Stimulated activated memory B cell treated with anti-CD40 and anti-IgM and Interleukin-4, amounts not matched to agents 10 μg/mL and 1 μg/mL and 100 μg/mL, for 72 hours (primary cell): ENCODE measurements around the gene SFMBT2.

Experiments used
- ATAC-seq: fragments of 150-1000 bp; cut with Tn5 transposase; 2 replicates; pipeline ENCODE4 v1.10.0; 2021
- H3K27ac Mint-ChIP-seq: one replicate; pipeline ENCODE4 v1.8.0; 2022; ENCODE audit warnings: mild to moderate bottlenecking, mixed read lengths
- H3K27me3 Mint-ChIP-seq: one replicate; pipeline ENCODE4 v1.8.0; 2022; ENCODE audit warnings: mixed read lengths
- H3K36me3 Mint-ChIP-seq: one replicate; pipeline ENCODE4 v1.8.0; 2022; ENCODE audit warnings: mixed read lengths
- H3K4me1 Mint-ChIP-seq: one replicate; pipeline ENCODE4 v1.8.0; 2022; ENCODE audit warnings: mixed read lengths
- H3K4me3 Mint-ChIP-seq: one replicate; pipeline ENCODE4 v1.8.0; 2022; ENCODE audit warnings: mild to moderate bottlenecking, moderate library complexity, mixed read lengths
- H3K9me3 Mint-ChIP-seq: one replicate; pipeline ENCODE4 v1.8.0; 2022; ENCODE audit warnings: mixed read lengths

The SFMBT2 gene

GRCh38 chr10:7412237-7412927 is 1.5 kb upstream of the SFMBT2 start:
- peaks cover 43% of the 10 kb centered on the region for H3K4me1 Mint-ChIP-seq
- H3K4me3 Mint-ChIP-seq, result peak overlapping the region; percentile 67
- peak overlapping the region; percentile 88 for H3K27ac Mint-ChIP-seq
- H3K36me3 Mint-ChIP-seq, result no peaks in the 10 kb centered on the region
- no peaks in the 10 kb centered on the region for H3K27me3 Mint-ChIP-seq
- ATAC-seq, result no peak
- no peaks in the 10 kb centered on the region for H3K9me3 Mint-ChIP-seq

DNA sequence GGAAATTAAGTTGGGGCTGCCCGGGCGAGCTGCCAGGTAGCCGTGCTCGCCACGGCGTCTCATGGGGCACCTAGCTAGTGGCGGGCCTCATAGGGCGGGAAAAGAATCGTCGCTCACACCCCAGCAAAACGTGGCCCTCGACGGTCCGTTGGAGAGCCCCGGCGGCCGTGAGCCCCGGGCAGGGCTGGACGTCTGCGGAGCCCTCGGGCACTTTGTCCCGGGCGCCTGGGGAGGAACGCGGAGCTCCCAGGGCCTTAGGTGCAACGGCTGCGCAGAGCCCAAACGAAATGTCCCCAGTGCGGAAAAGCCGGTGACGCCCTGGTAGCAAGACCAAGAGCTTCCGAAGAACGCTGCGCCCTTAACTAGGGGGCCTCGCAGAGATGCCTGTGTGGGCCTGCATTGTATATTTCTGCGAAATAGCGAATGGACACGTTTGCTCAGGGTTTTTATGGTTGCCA is 866 bp upstream of the SFMBT2 start:
- Mint-ChIP-seq H3K9me3 (no peaks in the 10 kb centered on the region), H3K4me3 (peak overlapping the region; percentile 91), H3K4me1 (peaks cover 47% of the 10 kb centered on the region), H3K36me3 (no peaks in the 10 kb centered on the region), H3K27me3 (no peaks in the 10 kb centered on the region), H3K27ac (peak overlapping the region; percentile 88)
- ATAC-seq, result no peak

GRCh38 chr10:7410301-7410861 is 453 bp downstream of the SFMBT2 start:
- Mint-ChIP-seq H3K27me3 (no peaks in the 10 kb centered on the region), H3K4me3 (peak overlapping the region; percentile 91), H3K9me3 (no peaks in the 10 kb centered on the region), H3K27ac (peak overlapping the region; percentile 88), H3K36me3 (peaks cover 2% of the 10 kb centered on the region), H3K4me1 (peaks cover 59% of the 10 kb centered on the region)
- ATAC-seq, result peak; percentile 32

GRCh38 chr10:7409732-7410168 is 1.1 kb downstream of the SFMBT2 start:
- peak overlapping the region; percentile 91 for H3K4me3 Mint-ChIP-seq
- H3K4me1 Mint-ChIP-seq, result peaks cover 66% of the 10 kb centered on the region
- H3K9me3 Mint-ChIP-seq, result no peaks in the 10 kb centered on the region
- ATAC-seq, result no peak
- H3K36me3 Mint-ChIP-seq, result peaks cover 8% of the 10 kb centered on the region
- H3K27me3 Mint-ChIP-seq, result no peaks in the 10 kb centered on the region
- peak overlapping the region; percentile 88 for H3K27ac Mint-ChIP-seq

- Mint-ChIP-seq H3K4me3 (peak overlapping the region; percentile 91), H3K36me3 (peaks cover 13% of the 10 kb centered on the region), H3K9me3 (no peaks in the 10 kb centered on the region), H3K27ac (peak overlapping the region; percentile 88), H3K27me3 (no peaks in the 10 kb centered on the region), H3K4me1 (peaks cover 69% of the 10 kb centered on the region)
- ATAC-seq, result peak; percentile 64
Measured at GRCh38 chr10:7409045-7409731, 1.6 kb downstream of the SFMBT2 start.

DNA sequence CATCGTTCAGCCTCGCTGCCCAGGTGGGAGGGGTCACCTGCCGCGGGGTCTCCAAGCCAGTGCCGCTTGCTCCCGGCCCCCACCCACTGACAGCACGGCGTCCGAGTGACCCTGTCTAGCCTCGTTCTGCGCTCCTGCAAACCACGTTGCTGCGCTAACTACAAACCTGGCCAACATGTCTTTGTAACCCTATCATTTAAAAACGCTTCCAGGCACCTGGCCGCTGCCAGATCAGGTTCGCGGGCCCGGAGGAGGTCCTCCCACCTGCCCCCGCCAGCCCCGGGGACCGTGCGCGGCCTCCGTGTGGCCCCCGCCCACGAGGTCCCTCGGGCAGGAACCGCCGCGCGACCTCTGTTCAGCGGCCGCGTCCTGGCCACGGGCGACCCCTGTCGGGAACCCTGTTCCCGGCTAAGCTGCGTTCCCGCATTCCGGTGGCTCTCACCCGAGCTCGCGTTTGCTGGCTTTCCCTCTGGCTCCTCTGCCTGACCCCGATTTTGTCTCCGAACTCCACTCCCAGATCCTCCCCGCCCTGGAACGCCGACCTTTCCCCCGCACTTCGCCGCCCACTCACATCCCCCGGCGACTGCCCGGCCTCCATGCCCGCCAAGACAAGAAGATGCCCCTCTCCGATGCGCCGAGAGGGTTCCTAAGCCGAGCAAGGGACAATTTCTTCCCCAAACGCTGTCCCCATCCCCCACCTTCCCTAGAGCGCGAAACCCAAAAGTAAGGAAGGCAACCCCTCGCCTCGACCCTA is 2.4 kb downstream of the SFMBT2 start:
- no peaks in the 10 kb centered on the region for H3K27me3 Mint-ChIP-seq
- H3K9me3 Mint-ChIP-seq, result no peaks in the 10 kb centered on the region
- H3K36me3 Mint-ChIP-seq, result peaks cover 13% of the 10 kb centered on the region
- ATAC-seq, result peak; percentile 51
- peak overlapping the region; percentile 88 for H3K27ac Mint-ChIP-seq
- peaks cover 69% of the 10 kb centered on the region for H3K4me1 Mint-ChIP-seq
- H3K4me3 Mint-ChIP-seq, result peak overlapping the region; percentile 91

DNA sequence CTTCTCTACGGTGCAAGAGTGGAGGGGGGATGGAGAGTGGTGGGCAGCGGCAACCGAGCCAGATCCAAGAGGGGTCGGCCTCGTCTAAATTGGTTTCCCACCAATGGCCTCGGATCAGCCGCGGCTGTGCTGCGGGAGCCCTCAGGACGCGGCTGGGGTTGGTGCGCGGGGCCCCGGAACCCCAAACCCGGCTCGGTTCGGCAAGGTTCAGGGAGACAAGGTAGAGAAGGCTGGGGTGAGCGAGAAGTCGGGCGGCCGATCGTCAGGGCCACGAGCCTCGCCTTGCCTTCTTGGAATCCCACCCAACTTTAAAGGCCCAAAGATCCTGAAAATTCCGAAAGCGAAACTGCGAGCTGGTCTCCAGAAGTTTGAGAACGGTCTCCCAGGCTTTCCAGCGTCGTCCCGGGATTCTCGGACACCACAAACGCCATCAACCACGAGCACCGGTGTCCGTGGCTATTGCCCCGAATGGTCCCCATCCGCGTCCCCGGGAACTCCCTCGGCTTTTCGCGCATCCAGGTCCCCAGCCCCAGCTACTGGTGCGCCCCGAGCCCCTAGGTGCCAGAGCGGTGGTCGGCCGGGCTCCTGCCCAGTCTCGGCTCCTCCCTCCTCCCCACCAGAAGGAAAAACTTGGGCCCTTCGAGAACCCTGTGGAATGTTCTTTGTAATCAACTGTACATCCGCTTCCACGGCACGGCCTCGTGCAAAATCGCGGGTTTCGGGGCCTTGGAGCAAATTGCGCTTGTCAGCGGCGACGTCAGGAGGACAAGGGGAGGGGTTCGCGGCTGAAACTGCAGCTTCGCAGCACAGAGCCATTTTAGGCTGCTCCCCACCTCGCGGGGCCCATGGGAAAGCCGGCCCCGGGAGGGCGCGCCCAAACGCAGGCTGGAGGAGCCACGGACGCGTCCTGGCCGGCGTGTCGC is 3.2 kb downstream of the SFMBT2 start:
- ATAC-seq, result peak; percentile 13
- Mint-ChIP-seq H3K36me3 (peaks cover 19% of the 10 kb centered on the region), H3K4me1 (peaks cover 74% of the 10 kb centered on the region), H3K9me3 (no peaks in the 10 kb centered on the region), H3K4me3 (peak overlapping the region; percentile 91), H3K27ac (peak overlapping the region; percentile 88), H3K27me3 (no peaks in the 10 kb centered on the region)

DNA sequence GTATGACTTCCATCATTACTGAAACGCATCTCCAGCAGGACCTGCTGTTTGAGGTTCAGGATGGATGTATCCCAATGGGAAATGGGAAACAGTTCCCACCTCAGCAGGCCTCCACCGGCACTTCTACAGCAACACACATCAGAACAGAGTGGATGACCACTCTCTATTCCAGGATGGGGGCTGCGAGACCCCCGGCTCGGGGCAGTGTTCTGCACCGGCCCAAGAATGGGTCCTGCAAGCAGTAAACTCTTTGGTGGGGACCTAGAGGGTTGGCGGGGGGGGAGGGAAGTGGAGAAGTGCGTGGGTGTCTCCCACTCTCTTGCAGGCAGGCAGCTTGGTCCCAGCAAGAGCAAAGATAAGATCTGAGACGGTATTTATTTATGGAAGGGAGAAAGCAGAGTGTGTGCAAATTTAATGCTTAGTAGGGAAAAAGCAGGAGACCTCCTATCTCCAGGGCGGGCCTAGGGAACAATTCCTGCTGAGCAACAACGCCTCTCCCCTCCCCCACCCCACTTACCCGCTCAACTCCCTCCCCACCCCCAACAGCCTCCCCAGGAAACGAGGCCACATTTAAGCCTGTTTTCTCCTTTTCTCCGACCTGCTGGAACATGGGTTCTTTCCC is 4.0 kb downstream of the SFMBT2 start:
- Mint-ChIP-seq H3K9me3 (no peaks in the 10 kb centered on the region), H3K27ac (no peak overlapping the region), H3K36me3 (peaks cover 19% of the 10 kb centered on the region), H3K4me3 (peak overlapping the region; percentile 91), H3K4me1 (peaks cover 68% of the 10 kb centered on the region), H3K27me3 (no peaks in the 10 kb centered on the region)
- ATAC-seq, result no peak

DNA sequence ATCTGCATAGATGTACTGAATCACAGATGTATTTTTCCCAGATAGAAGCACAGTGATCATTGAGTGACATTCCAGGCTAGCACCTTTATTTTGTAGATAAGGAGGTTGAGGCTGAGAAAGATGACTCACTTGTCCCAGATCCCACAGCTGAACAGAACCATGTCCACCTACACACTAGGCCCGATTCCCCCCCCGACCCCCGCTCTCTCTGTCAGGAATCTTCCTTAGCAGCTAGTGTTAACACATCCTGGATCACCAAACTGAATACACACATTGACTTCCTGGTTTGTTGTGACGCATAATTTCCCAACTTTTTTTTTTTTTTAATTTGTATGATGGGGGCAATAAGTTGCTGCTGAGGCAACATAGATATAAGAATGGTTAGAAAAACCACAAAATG is 5.2 kb downstream of the SFMBT2 start:
- Mint-ChIP-seq H3K27me3 (no peaks in the 10 kb centered on the region), H3K27ac (no peak overlapping the region)

DNA sequence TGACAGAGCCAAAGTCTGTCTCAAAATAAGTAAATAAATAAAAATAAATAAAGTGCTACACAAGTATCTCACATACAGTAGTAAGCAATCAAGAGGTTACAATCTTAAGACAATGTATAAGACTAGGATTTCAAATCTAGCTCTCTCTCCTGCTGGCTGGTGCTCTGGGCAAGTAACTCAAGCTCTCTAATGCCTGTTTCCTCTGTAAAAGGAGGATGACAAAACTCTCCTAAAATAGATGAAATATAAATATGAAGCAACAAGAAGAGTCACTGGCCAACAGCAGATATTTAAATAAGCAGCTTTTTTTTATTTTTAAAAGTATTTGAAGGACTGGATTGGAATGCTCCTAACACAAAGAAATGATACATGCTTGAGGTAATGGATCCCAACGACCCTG is 7.2 kb downstream of the SFMBT2 start:
- Mint-ChIP-seq H3K9me3 (no peaks in the 10 kb centered on the region), H3K4me1 (peaks cover 47% of the 10 kb centered on the region), H3K27me3 (no peaks in the 10 kb centered on the region), H3K36me3 (peaks cover 29% of the 10 kb centered on the region), H3K27ac (no peak overlapping the region), H3K4me3 (no peak overlapping the region)
- ATAC-seq, result no peak

More for the DNA sequence above, 5.2 kb downstream of the SFMBT2 start:
- ATAC-seq, result no peak
- H3K9me3 Mint-ChIP-seq, result no peaks in the 10 kb centered on the region
- peaks cover 25% of the 10 kb centered on the region for H3K36me3 Mint-ChIP-seq
- no peak overlapping the region for H3K4me3 Mint-ChIP-seq
- H3K4me1 Mint-ChIP-seq, result peaks cover 59% of the 10 kb centered on the region

GRCh38 chr10:7401782-7402181 is 9.1 kb downstream of the SFMBT2 start:
- no peak overlapping the region for H3K4me3 Mint-ChIP-seq
- H3K27ac Mint-ChIP-seq, result no peak overlapping the region
- peaks cover 48% of the 10 kb centered on the region for H3K4me1 Mint-ChIP-seq
- ATAC-seq, result no peak
- H3K27me3 Mint-ChIP-seq, result no peaks in the 10 kb centered on the region
- H3K9me3 Mint-ChIP-seq, result no peaks in the 10 kb centered on the region
- peaks cover 39% of the 10 kb centered on the region for H3K36me3 Mint-ChIP-seq

DNA sequence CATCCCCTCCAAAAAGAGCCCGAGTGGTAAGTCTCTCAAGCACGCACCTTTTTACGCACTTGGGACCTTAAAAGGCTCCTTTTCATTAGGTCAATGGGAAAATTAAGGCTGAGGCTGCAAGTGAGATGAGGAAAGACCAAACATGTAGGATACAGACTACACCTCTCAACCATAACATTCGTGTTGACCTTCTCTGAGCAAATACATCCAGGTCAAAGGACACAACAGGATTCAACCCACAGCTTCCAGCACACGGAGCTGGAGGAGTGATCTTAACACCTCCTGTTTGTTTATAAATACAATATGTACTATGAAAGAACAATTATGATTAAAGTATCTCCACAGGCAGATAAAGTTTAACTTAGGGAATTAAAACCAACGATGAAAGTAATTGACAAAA is 9.7 kb downstream of the SFMBT2 start:
- H3K36me3 Mint-ChIP-seq, result peaks cover 43% of the 10 kb centered on the region
- ATAC-seq, result no peak
- H3K27ac Mint-ChIP-seq, result no peak overlapping the region
- H3K4me3 Mint-ChIP-seq, result no peak overlapping the region
- no peaks in the 10 kb centered on the region for H3K27me3 Mint-ChIP-seq
- no peaks in the 10 kb centered on the region for H3K9me3 Mint-ChIP-seq
- H3K4me1 Mint-ChIP-seq, result peaks cover 47% of the 10 kb centered on the region

- Mint-ChIP-seq H3K4me1 (peaks cover 47% of the 10 kb centered on the region), H3K4me3 (no peak overlapping the region), H3K27me3 (no peaks in the 10 kb centered on the region), H3K36me3 (peaks cover 49% of the 10 kb centered on the region), H3K27ac (no peak overlapping the region), H3K9me3 (no peaks in the 10 kb centered on the region)
- no peak for ATAC-seq
Measured at GRCh38 chr10:7400068-7400715, 10.6 kb downstream of the SFMBT2 start.
